OCI-LY1 (cell line): ENCODE measurements around the gene IFT27.

Experiments
- H2AFZ ChIP-seq: fragments of 200-600 bp; sonication (generic), shearing (Covaris generic); 2 replicates; pipeline ENCODE4 v1.6.0; 2014; ENCODE audit warnings: antibody characterized with exemption, mild to moderate bottlenecking, low read length
- H3F3A ChIP-seq: fragments of 200-600 bp; sonication (generic), shearing (Covaris generic); 2 replicates; pipeline ENCODE4 v1.6.0; 2014; ENCODE audit warnings: mild to moderate bottlenecking, antibody characterized with exemption, low read length, moderate library complexity; ENCODE audit not compliant: insufficient read depth
- H3K27ac ChIP-seq: fragments of 200-600 bp; sonication (generic); 2 replicates; pipeline ENCODE4 v1.5.1; 2014; ENCODE audit warnings: low read length, mixed run types, mild to moderate bottlenecking, low read depth; ENCODE audit not compliant: poor library complexity, severe bottlenecking
- H3K27me3 ChIP-seq: fragments of 200-600 bp; sonication (generic); 2 replicates; pipeline ENCODE4 v1.6.0; 2014; ENCODE audit warnings: antibody characterized with exemption, mild to moderate bottlenecking, low read length, moderate library complexity; ENCODE audit not compliant: insufficient read depth
- H3K36me3 ChIP-seq: fragments of 200-600 bp; sonication (generic); 2 replicates; pipeline ENCODE4 v1.6.1; 2014; ENCODE audit warnings: mild to moderate bottlenecking, antibody characterized with exemption, low read length, moderate library complexity, mixed read lengths; ENCODE audit not compliant: insufficient read depth
- H3K4me1 ChIP-seq: fragments of 200-600 bp; sonication (generic); 2 replicates; pipeline ENCODE4 v1.5.1; 2014; ENCODE audit warnings: mild to moderate bottlenecking, low read length, moderate library complexity; ENCODE audit not compliant: insufficient read depth, severe bottlenecking
- H3K4me2 ChIP-seq: fragments of 200-600 bp; sonication (generic), shearing (Covaris generic); 2 replicates; pipeline ENCODE4 v1.6.1; 2014; ENCODE audit warnings: low read length
- H3K4me3 ChIP-seq: fragments of 200-600 bp; sonication (generic); 2 replicates; pipeline ENCODE4 v1.5.1; 2014; ENCODE audit warnings: low read length, low read depth, mild to moderate bottlenecking, mixed read lengths; ENCODE audit not compliant: poor library complexity, severe bottlenecking
- H3K79me2 ChIP-seq: fragments of 200-600 bp; shearing (Covaris generic); 2 replicates; pipeline ENCODE4 v1.6.1; 2016; ENCODE audit warnings: mixed run types, low read length, mixed read lengths; ENCODE audit not compliant: insufficient read depth
- H3K9ac ChIP-seq: fragments of 200-600 bp; sonication (generic), shearing (Covaris generic); 2 replicates; pipeline ENCODE4 v1.6.1; 2014; ENCODE audit warnings: mild to moderate bottlenecking, low read length, mixed read lengths
- H3K9me2 ChIP-seq: fragments of 200-600 bp; sonication (generic), shearing (Covaris generic); 2 replicates; pipeline ENCODE4 v1.6.1; 2014; ENCODE audit warnings: low read depth, mild to moderate bottlenecking, low read length, mixed read lengths
- H3K9me3 ChIP-seq: fragments of 200-600 bp; shearing (Covaris generic); 2 replicates; pipeline ENCODE4 v1.6.1; 2014; ENCODE audit warnings: low read length, mixed read lengths
- H4K20me1 ChIP-seq: fragments of 200-600 bp; sonication (generic), shearing (Covaris generic); 2 replicates; pipeline ENCODE4 v1.6.0; 2016; ENCODE audit warnings: mild to moderate bottlenecking, low read length; ENCODE audit not compliant: insufficient read depth
- EZH2 ChIP-seq: fragments of 200-600 bp; sonication (generic), shearing (Covaris generic); IDR thresholded peaks from 2 replicates; pipeline ENCODE4 v1.8.0; 2017; ENCODE audit warnings: borderline replicate concordance, mixed run types, mild to moderate bottlenecking, antibody characterized with exemption, low read length, moderate library complexity, mixed read lengths
- TF ChIP-seq, protein P1 (sequence below): fragments of 200-600 bp; sonication (generic), shearing (Covaris generic); IDR thresholded peaks from 2 replicates; pipeline ENCODE4 v1.5.1; 2017; ENCODE audit warnings: mild to moderate bottlenecking, antibody characterized with exemption, low read length, moderate library complexity, mixed read lengths

IFT27 gene

DNA sequence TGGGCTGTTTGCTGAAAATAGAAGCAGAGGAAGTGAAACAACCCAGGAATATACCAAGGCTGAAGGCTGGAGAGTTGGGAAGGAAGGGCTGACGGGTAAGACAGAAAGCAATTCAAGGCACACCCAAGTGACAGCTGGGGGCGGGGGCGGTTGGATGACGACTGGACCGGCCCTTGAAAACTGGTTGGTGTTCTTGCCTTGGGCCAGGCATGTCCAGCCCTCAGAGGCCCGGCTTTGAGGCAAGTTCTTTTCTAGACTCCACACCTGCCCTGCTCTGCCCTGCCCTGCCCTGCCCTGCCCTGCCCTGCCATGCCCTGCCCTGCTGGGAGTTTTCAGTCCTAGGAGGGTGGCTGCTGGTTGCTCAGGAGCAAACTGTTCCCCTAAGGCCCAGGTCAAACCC lies 38.1 kb downstream of the IFT27 start:
- no peaks in the 10 kb centered on the region for H3F3A ChIP-seq
- H3K27ac ChIP-seq: no peak overlapping the region
- H3K9ac ChIP-seq: no peak overlapping the region
- H3K4me2 ChIP-seq: no peak overlapping the region
- no peaks in the 10 kb centered on the region for H3K4me1 ChIP-seq
- H3K9me3 ChIP-seq: no peaks in the 10 kb centered on the region
- no peak overlapping the region for H2AFZ ChIP-seq
- H3K4me3 ChIP-seq: no peak overlapping the region
- TF ChIP-seq, protein P1, sequence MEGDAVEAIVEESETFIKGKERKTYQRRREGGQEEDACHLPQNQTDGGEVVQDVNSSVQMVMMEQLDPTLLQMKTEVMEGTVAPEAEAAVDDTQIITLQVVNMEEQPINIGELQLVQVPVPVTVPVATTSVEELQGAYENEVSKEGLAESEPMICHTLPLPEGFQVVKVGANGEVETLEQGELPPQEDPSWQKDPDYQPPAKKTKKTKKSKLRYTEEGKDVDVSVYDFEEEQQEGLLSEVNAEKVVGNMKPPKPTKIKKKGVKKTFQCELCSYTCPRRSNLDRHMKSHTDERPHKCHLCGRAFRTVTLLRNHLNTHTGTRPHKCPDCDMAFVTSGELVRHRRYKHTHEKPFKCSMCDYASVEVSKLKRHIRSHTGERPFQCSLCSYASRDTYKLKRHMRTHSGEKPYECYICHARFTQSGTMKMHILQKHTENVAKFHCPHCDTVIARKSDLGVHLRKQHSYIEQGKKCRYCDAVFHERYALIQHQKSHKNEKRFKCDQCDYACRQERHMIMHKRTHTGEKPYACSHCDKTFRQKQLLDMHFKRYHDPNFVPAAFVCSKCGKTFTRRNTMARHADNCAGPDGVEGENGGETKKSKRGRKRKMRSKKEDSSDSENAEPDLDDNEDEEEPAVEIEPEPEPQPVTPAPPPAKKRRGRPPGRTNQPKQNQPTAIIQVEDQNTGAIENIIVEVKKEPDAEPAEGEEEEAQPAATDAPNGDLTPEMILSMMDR: no peak
- TF ChIP-seq EZH2: no peak
- no peaks in the 10 kb centered on the region for H3K79me2 ChIP-seq
- H4K20me1 ChIP-seq: no peaks in the 10 kb centered on the region
- no peaks in the 10 kb centered on the region; the same call in 1 of the 2 replicates for H3K27me3 ChIP-seq
- no peaks in the 10 kb centered on the region for H3K9me2 ChIP-seq
- H3K36me3 ChIP-seq: no peaks in the 10 kb centered on the region

DNA sequence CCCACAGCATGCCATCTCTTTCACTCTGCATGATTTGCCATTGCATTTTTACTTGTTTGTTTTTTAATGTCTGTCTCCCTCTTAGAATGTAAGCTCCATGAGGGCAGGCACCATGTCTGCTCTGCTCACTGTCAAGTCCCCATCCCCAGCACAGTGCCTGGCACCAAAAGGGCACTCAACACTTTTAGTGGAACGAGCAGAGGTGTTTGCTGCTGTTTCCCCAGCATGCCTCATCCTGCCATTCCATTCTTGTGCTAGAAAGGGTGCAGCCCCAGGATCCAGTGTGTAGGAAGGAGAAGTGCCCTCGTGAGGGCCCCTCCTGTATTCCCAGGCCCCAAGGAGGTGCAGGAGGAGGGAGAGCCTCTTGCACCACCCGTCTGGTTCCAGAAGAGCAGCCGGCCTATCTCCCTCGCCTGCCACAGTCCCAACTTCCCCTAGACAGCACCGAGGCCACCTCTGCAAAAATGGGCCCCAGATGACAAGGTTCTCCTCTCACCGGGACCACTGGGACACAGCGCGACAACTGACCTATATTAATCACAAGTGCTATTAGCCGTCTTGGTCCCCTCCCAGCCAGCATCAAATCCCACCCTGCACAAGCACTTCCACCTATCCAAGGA lies 39.1 kb downstream of the IFT27 start:
- no peak for TF ChIP-seq EZH2
- TF ChIP-seq, protein P1: no peak
- no peaks in the 10 kb centered on the region for H3K9me3 ChIP-seq
- no peaks in the 10 kb centered on the region; the same call in 1 of the 2 replicates for H3K27me3 ChIP-seq
- no peaks in the 10 kb centered on the region for H4K20me1 ChIP-seq
- no peaks in the 10 kb centered on the region for H3K4me1 ChIP-seq
- H3K27ac ChIP-seq: no peak overlapping the region
- no peak overlapping the region for H3K9ac ChIP-seq
- H2AFZ ChIP-seq: no peak overlapping the region
- H3K9me2 ChIP-seq: no peaks in the 10 kb centered on the region
- H3K4me2 ChIP-seq: no peak overlapping the region
- no peaks in the 10 kb centered on the region for H3F3A ChIP-seq
- no peak overlapping the region for H3K4me3 ChIP-seq
- H3K79me2 ChIP-seq: no peaks in the 10 kb centered on the region
- no peaks in the 10 kb centered on the region for H3K36me3 ChIP-seq

DNA sequence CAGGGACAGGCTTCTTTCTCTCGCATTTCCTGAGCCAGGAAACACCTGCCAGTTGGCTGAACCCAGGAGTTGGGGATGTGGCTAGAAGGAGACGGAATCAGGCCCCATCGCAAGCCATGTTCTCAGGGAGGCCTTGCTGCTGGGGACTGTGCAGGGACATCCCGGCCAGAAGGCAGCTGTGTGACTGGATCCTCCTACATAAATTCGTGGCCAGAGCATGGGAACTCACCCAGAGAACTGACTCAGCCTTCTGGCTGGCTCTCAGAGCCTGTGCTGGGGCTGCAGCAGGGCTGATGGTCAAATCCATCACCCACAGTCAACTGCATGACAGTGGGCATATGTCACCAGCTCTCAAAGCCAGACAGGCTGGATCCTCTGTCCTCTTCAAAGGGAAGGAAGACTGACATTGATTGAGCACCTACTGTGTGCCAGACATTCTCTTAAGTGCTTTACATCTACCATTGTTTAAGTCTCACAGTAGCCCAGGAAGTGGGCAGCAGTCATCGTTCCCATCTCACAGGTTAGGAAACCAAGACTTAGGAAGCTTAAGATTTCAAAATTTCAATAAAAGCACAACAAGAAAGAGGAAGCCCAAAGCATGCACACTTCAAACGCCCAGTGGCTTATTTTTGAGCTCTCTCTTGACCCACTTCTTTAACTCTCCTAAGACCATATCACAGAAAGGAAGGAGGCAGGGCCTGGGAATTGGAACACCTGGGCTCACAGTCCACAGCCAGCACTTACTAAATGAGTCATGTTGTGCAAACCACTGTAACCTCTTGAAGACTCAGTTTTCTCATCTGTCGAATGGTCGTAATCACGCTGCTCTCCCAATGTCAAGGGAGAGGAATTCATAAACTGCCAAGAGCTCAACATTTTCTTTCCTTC lies 41.5 kb downstream of the IFT27 start:
- Histone ChIP-seq H3K4me2 (no peak overlapping the region), H3K27ac (no peak overlapping the region), H4K20me1 (no peaks in the 10 kb centered on the region), H3K9ac (no peak overlapping the region), H3K36me3 (no peaks in the 10 kb centered on the region), H3K9me2 (no peaks in the 10 kb centered on the region), H3F3A (no peaks in the 10 kb centered on the region), H3K4me1 (no peaks in the 10 kb centered on the region), H3K9me3 (no peaks in the 10 kb centered on the region), H3K4me3 (no peak overlapping the region), H3K79me2 (no peaks in the 10 kb centered on the region), H2AFZ (no peak overlapping the region), H3K27me3 (no peaks in the 10 kb centered on the region; the same call in 1 of the 2 replicates)
- TF ChIP-seq EZH2: no peak
- TF ChIP-seq, protein P1: no peak
